K562 (cell line): ENCODE data around the gene HMGB1. TPM values are rescaled to one million over a fixed set of nuclear protein-coding genes. Genes with fewer than 3 reads are reported as not detected.
A peak's percentile ranks its signal among the peaks of the same experiment; 100 is the strongest.

Source experiments
- ATAC-seq: fragments of 200-7000 bp; cut with Tn5 transposase; 3 replicates; pipeline ENCODE4 v1.9.1; 2020; ENCODE audit warnings: moderate library complexity
- BruUV-seq: library from RNA; stranded (reverse); fragments of 400-500 nt; replicated peaks from 2 replicates; lab custom pipeline; 2021; lab: Mats Ljungman, UMichigan
- CTCF ChIA-PET: fragments of 300-600 bp; formaldehyde crosslinking; extraction: SDS; loops from one replicate; lab custom pipeline; 2021; ENCODE audit warnings: low intra/inter-chr PET ratio; lab: Yijun Ruan, JAX
- POLR2A ChIA-PET: fragments of 300-600, 350-650 bp; sonication (Branson Sonifier 250); formaldehyde crosslinking; extraction: SDS; loops from one replicate; lab custom pipeline; 2021; ENCODE audit warnings: antibody characterized with exemption, inconsistent platforms; lab: Yijun Ruan, JAX
- DNase-seq, 4 experiments: peaks; one replicate each; pipeline versions ENCODE4 v3.0.0 to v3.0.0-alpha.2; 2011 to 2018; ENCODE audit warnings: low spot score in 3 of 4, mixed read lengths in 3 of 4; ENCODE audit errors: extremely low read depth in 1 of 4
- FAIRE-seq: peaks from 2 replicates; lab custom pipeline; 2011; peaks lifted over from hg19 to GRCh38; lab: Jason Lieb, UNC
- H2AFZ ChIP-seq: 2 replicates; pipeline ENCODE4 v1.6.0; 2011; ENCODE audit warnings: low read depth, low read length, control low read depth, inconsistent platforms
- H3K27ac ChIP-seq: fragments of 200-600 bp; 3 replicates; pipeline ENCODE4 v1.8.0; 2011; ENCODE audit warnings: low read depth, mild to moderate bottlenecking, control low read depth, inconsistent platforms, low read length, moderate library complexity, mixed read lengths; ENCODE audit errors: extremely low read depth
- H3K27me3 ChIP-seq, 2 experiments: fragments of 300-600 bp in 1 of 2; 2 replicates in 1 of 2; 3 replicates in 1 of 2; pipeline versions ENCODE4 v1.6.0 to v1.8.0; 2011; ENCODE audit warnings: inconsistent platforms in 2 of 2, low read length in 2 of 2, mild to moderate bottlenecking in 1 of 2, mixed read lengths in 1 of 2, moderate library complexity in 1 of 2; ENCODE audit not compliant: control insufficient read depth in 2 of 2, insufficient read depth in 2 of 2
- H3K36me3 ChIP-seq: fragments of 300-600 bp; 3 replicates; pipeline ENCODE4 v1.8.0; 2011; ENCODE audit warnings: mild to moderate bottlenecking, low read length, inconsistent platforms; ENCODE audit not compliant: control insufficient read depth, insufficient read depth
- H3K4me1 ChIP-seq, 2 experiments: fragments of 200-600 bp in 1 of 2; replicated peaks in 1 of 2; 2 replicates in 1 of 2; 3 replicates in 1 of 2; pipeline versions ENCODE4 v1.5.1 to v1.8.0; 2011; ENCODE audit warnings: inconsistent platforms in 2 of 2, low read length in 2 of 2, mild to moderate bottlenecking in 1 of 2, mixed read lengths in 1 of 2, moderate library complexity in 1 of 2; ENCODE audit not compliant: control insufficient read depth in 2 of 2, insufficient read depth in 2 of 2
- H3K4me2 ChIP-seq: 2 replicates; pipeline ENCODE4 v1.6.1; 2011; ENCODE audit warnings: low read length, control low read depth, inconsistent platforms, mixed read lengths; ENCODE audit not compliant: insufficient read depth
- H3K4me3 ChIP-seq: fragments of 200-600 bp; sonication (generic), shearing (Covaris generic); 2 replicates; pipeline ENCODE4 v1.5.1; 2016; ENCODE audit warnings: control low read depth, inconsistent platforms
- H3K79me2 ChIP-seq: fragments of 200-600 bp; 3 replicates; pipeline ENCODE4 v1.8.0; 2011; ENCODE audit warnings: low read length, inconsistent platforms; ENCODE audit not compliant: control insufficient read depth, insufficient read depth
- H3K9ac ChIP-seq, 2 experiments: 2 replicates each; pipeline versions ENCODE4 v1.6.0 to v1.6.1; 2011; ENCODE audit warnings: low read depth in 2 of 2, low read length in 2 of 2, control low read depth in 1 of 2, inconsistent platforms in 1 of 2, mild to moderate bottlenecking in 1 of 2, mixed read lengths in 1 of 2; ENCODE audit not compliant: insufficient read depth in 1 of 2
- H3K9me1 ChIP-seq: one replicate; pipeline ENCODE4 v1.6.0; 2011; ENCODE audit warnings: inconsistent platforms, mild to moderate bottlenecking, low read length, moderate library complexity; ENCODE audit not compliant: control insufficient read depth, insufficient read depth
- H3K9me3 ChIP-seq: replicated peaks from 2 replicates; pipeline ENCODE4 v1.5.1; 2011; ENCODE audit warnings: low read depth, low read length, inconsistent platforms; ENCODE audit not compliant: control insufficient read depth, insufficient read depth
- H4K20me1 ChIP-seq: replicated peaks from 2 replicates; pipeline ENCODE4 v1.6.1; 2011; ENCODE audit warnings: low read length, inconsistent platforms, mixed read lengths; ENCODE audit not compliant: control insufficient read depth, insufficient read depth
- CBX2 ChIP-seq: fragments of 200-600 bp; sonication (generic); IDR thresholded peaks from one replicate; pipeline ENCODE4 v1.6.1; 2012; ENCODE audit warnings: mild to moderate bottlenecking, low read length, inconsistent platforms; ENCODE audit not compliant: insufficient read depth, poor library complexity, severe bottlenecking
- POLR2AphosphoS5 ChIP-seq: IDR thresholded peaks from 2 replicates; pipeline ENCODE4 v1.6.1; 2011; ENCODE audit warnings: mild to moderate bottlenecking, low read depth, low read length, moderate library complexity; ENCODE audit not compliant: control insufficient read depth, insufficient read depth
- POLR3A ChIP-seq: IDR thresholded peaks from 2 replicates; pipeline ENCODE4 v1.6.1; 2011; ENCODE audit warnings: borderline replicate concordance, mild to moderate bottlenecking, moderate library complexity; ENCODE audit not compliant: insufficient read length, insufficient read depth; ENCODE audit errors: extremely low read depth
- RFX5 ChIP-seq: IDR thresholded peaks from 2 replicates; pipeline ENCODE4 v1.6.1; 2011; ENCODE audit warnings: low read depth, mild to moderate bottlenecking, improper control_type of control experiment, low read length
- TEAD1 ChIP-seq, 2 experiments: fragments of 450-650 bp in 1 of 2; sonication (generic) in 1 of 2; formaldehyde crosslinking; IDR thresholded peaks; 2 replicates each; pipeline versions ENCODE4 v1.4.0 to v1.8.0; 2020 to 2022; ENCODE audit warnings: mild to moderate bottlenecking in 2 of 2, missing genetic modification reagents in 1 of 2
- ZBTB7A ChIP-seq: IDR thresholded peaks from 2 replicates; pipeline ENCODE4 v1.6.1; 2011; ENCODE audit warnings: low read depth, mild to moderate bottlenecking, low read length, moderate library complexity, borderline replicate concordance; ENCODE audit not compliant: control insufficient read depth
- ZNF384 ChIP-seq: IDR thresholded peaks from 2 replicates; pipeline ENCODE4 v1.6.1; 2012; ENCODE audit warnings: low read depth, low read length, improper control_type of control experiment
- ZNF589 ChIP-seq: fragments of 200-800 bp; sonication (Bioruptor generic); IDR thresholded peaks from 2 replicates; pipeline ENCODE4 v1.6.1; 2016; ENCODE audit warnings: low read depth, missing genetic modification characterization, missing compliant biosample characterization
- ZNF668 ChIP-seq: fragments of 250-450 bp; sonication (Bioruptor Pico); IDR thresholded peaks from 2 replicates; pipeline ENCODE4 v1.8.0; 2022; ENCODE audit warnings: mild to moderate bottlenecking, inconsistent platforms
- ZNF766 ChIP-seq: fragments of 200-800 bp; sonication (Bioruptor generic); conservative IDR thresholded peaks from 2 replicates; pipeline ENCODE4 v1.6.1; 2016; ENCODE audit warnings: missing genetic modification characterization, missing compliant biosample characterization
- WGBS: fragments of 100-300 bp; shearing (Covaris generic); methylation state at CpG from one replicate; pipeline ENCODE4 v1.1.6; 2016; ENCODE audit warnings: low coverage, mixed read lengths; ENCODE audit not compliant: insufficient coverage; ENCODE audit errors: missing lambda C conversion rate; 5-methylcytosine and 5-hydroxymethylcytosine counted together
- in situ Hi-C: fragments of 300-500 bp; cut with MboI; formaldehyde crosslinking; loops from 4 replicates; pipeline ENCODE4 v1.15.0; 2018; ENCODE audit warnings: inconsistent platforms, mixed read lengths
- intact Hi-C: fragments of 100-400 bp; cut with micrococcal nuclease; formaldehyde crosslinking; loops from 2 replicates; pipeline ENCODE4 v1.14.2; 2022
- polyA plus RNA-seq, 8 experiments: library from polyadenylated mRNA; depleted of rRNA in 4 of 8; stranded (reverse) in 5 of 8; unstranded in 3 of 8; fragments of >200 nt; fragmentation: Nextera tagmentation in 2 of 8; fragmentation: Illumina TruSeq in 1 of 8; extraction: Ambion mirVana in 2 of 8; extraction: Trizol in 1 of 8; gene quantifications; 2 replicates each; pipeline versions ENCODE4 v1.2.1 to v1.2.3, GENCODE V29; 2011 to 2014; ENCODE audit warnings: inconsistent platforms in 1 of 8, missing spikeins in 1 of 8
- total RNA-seq, 7 experiments: library from RNA; depleted of rRNA in 6 of 7; stranded (reverse); fragments of >200 nt in 6 of 7; fragmentation: Illumina TruSeq in 2 of 7; extraction: Trizol in 2 of 7; gene quantifications; 2 replicates each; pipeline versions ENCODE4 v1.2.1 to v1.2.3, GENCODE V29; 2011 to 2021; ENCODE audit warnings: low replicate concordance in 1 of 7
- TF ChIP-seq, protein P1 (sequence below), 2 experiments: fragments of 200-800 bp in 1 of 2; sonication (Bioruptor generic) in 1 of 2; sonication (generic) in 1 of 2; formaldehyde crosslinking in 1 of 2; IDR thresholded peaks in 1 of 2; conservative IDR thresholded peaks in 1 of 2; 2 replicates each; pipeline versions ENCODE4 v1.5.0 to v1.6.1; 2016 to 2020; ENCODE audit warnings: missing compliant biosample characterization in 1 of 2, missing genetic modification characterization in 1 of 2, missing genetic modification reagents in 1 of 2
- TF ChIP-seq, protein P2 (sequence below): fragments of 250-450 bp; sonication (Bioruptor Pico); IDR thresholded peaks from 2 replicates; pipeline ENCODE4 v1.5.0; 2021
- TF ChIP-seq, protein P3 (sequence below), 2 experiments: fragments of 450-650 bp in 1 of 2; sonication (generic) in 1 of 2; formaldehyde crosslinking in 1 of 2; IDR thresholded peaks in 1 of 2; conservative IDR thresholded peaks in 1 of 2; 2 replicates each; pipeline versions ENCODE4 v1.6.1 to v1.8.1; 2016 to 2023; ENCODE audit warnings: mild to moderate bottlenecking in 2 of 2, moderate library complexity in 2 of 2, inconsistent platforms in 1 of 2, missing genetic modification reagents in 1 of 2

The HMGB1 gene
- total and polyA plus RNA-seq, 9 of the 15 experiments (the other 6 are each of a cell fraction or from before 2014, with no cell fraction given): 442 to 1,896 (median 933) TPM

DNA sequence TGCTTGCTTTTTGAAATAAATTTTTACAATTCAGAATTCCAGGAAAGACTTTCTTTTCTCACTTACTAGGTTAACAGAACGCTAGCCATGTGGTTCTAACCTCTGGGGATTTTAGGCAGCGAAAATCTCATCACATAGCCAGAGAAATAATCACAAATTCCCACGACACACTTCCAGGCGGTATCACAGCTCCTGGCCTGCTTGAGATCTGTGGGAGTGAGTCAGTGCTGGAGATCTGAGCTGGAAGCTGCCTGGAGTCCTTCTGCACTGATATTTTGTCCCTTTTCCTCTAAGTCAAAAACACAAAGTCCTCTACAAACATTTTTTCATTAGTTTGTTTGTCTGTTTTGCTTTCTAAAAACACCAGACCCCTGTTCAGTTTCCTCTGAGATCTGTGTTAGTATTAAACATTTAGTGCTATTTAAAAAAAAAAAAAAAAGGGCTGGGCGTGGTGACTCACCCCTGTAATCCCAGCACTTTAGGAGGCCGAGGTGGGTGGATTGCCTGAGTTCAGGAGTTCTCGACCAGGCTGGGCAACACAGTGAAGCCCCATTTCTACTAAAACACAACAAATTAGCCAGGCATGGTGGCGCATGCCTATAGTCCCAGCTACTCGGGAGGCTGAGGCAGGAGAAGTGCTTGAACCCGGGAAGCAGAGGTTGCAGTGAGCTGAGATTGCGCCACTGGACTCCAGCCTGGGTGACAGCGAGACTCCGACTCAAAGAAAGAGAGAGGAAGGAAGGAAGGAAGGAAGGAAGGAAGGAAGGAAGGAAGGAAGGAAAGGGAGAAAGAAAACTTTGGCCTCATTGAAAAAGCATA is 55.6 kb downstream of the HMGB1 start:
- FAIRE-seq: peak; percentile 63
- in situ Hi-C loops: no loop called here
- Histone ChIP-seq H3K9ac (no peak overlapping the region), H3K27ac (no peak overlapping the region), H2AFZ (no peak overlapping the region), H3K79me2 (no peaks in the 10 kb centered on the region), H4K20me1 (no peaks in the 10 kb centered on the region), H3K9me3 (no peaks in the 10 kb centered on the region; the same call in 1 of the 2 replicates), H3K4me2 (no peak overlapping the region), H3K36me3 (no peaks in the 10 kb centered on the region), H3K4me3 (no peak overlapping the region), H3K4me1 (peaks cover 4 to 11% of the 10 kb centered on the region in 2 experiments; a peak in 3 of 5 replicates), H3K27me3 (no peaks in the 10 kb centered on the region), H3K9me1 (no peaks in the 10 kb centered on the region)
- ATAC-seq: no peak
- 34% methylated on average over 8 of the region's 13 CpGs for WGBS
- peak in 1 of 4 experiments; percentile 21 for DNase-seq
- intact Hi-C loops: loop anchor here (5.0 kb wide), 1 partner anchor 142 kb away; no protein-coding TSS in a partner anchor
- ChIA-PET POLR2A (interaction anchor here (1.1 kb wide), 1 partner anchor 9 kb away, joined by 4 read pairs; no protein-coding TSS in a partner anchor), CTCF (no interaction called here)
- no TSS peak for BruUV-seq
- TF ChIP-seq, protein P1, sequence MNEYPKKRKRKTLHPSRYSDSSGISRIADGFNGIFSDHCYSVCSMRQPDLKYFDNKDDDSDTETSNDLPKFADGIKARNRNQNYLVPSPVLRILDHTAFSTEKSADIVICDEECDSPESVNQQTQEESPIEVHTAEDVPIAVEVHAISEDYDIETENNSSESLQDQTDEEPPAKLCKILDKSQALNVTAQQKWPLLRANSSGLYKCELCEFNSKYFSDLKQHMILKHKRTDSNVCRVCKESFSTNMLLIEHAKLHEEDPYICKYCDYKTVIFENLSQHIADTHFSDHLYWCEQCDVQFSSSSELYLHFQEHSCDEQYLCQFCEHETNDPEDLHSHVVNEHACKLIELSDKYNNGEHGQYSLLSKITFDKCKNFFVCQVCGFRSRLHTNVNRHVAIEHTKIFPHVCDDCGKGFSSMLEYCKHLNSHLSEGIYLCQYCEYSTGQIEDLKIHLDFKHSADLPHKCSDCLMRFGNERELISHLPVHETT (CRISPR knock-in tag; conservative IDR thresholded peaks at IDR 0.05 in 1 of 2, IDR thresholded peaks at IDR 0.05 in 1 of 2): no peak
- TF ChIP-seq, protein P2, sequence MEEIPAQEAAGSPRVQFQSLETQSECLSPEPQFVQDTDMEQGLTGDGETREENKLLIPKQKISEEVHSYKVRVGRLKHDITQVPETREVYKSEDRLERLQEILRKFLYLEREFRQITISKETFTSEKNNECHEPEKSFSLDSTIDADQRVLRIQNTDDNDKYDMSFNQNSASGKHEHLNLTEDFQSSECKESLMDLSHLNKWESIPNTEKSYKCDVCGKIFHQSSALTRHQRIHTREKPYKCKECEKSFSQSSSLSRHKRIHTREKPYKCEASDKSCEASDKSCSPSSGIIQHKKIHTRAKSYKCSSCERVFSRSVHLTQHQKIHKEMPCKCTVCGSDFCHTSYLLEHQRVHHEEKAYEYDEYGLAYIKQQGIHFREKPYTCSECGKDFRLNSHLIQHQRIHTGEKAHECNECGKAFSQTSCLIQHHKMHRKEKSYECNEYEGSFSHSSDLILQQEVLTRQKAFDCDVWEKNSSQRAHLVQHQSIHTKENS (CRISPR knock-in tag): no peak
- TF ChIP-seq TEAD1 (CRISPR knock-in tag; IDR thresholded peaks at IDR 0.05) (no peak), POLR3A (no peak), ZNF589 (CRISPR knock-in tag) (no peak), ZNF384 (peak; percentile 50), ZNF766 (no peak), ZNF668 (CRISPR knock-in tag) (no peak), CBX2 (no peak), RFX5 (no peak), ZBTB7A (no peak), POLR2AphosphoS5 (no peak)
- TF ChIP-seq, protein P3, sequence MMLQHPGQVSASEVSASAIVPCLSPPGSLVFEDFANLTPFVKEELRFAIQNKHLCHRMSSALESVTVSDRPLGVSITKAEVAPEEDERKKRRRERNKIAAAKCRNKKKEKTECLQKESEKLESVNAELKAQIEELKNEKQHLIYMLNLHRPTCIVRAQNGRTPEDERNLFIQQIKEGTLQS (IDR thresholded peaks at IDR 0.05): peak; percentile 42; the same call in 1 of the 2 replicates
- TF ChIP-seq, protein P3 (CRISPR knock-in tag; conservative IDR thresholded peaks at IDR 0.05): no peak
